BJ (cell line): ENCODE measurements around the gene MARCHF3. TPM values are rescaled to one million over a fixed set of nuclear protein-coding genes. Genes with fewer than 3 reads are reported as not detected.
A peak's percentile ranks its signal among the peaks of the same experiment; 100 is the strongest.

Experiments
- CTCF ChIA-PET: fragments of 350-600 bp; formaldehyde crosslinking; extraction: SDS; loops from one replicate; lab custom pipeline; 2021; ENCODE audit warnings: antibody characterized with exemption, inconsistent platforms; lab: Yijun Ruan, JAX
- POLR2A ChIA-PET: fragments of 300-600 bp; sonication (Branson Sonifier 250); formaldehyde crosslinking; extraction: SDS; loops from one replicate; lab custom pipeline; 2021; ENCODE audit warnings: antibody characterized with exemption; lab: Charles Lee
- DNase-seq: peaks from one replicate; pipeline ENCODE4 v3.0.0-alpha.2; 2011; ENCODE audit warnings: low read depth
- H3K27me3 ChIP-seq: 2 replicates; pipeline ENCODE4 v1.6.0; 2011; ENCODE audit warnings: low read length; ENCODE audit not compliant: control insufficient read depth, insufficient read depth
- H3K36me3 ChIP-seq: 2 replicates; pipeline ENCODE4 v1.5.1; 2011; ENCODE audit warnings: low read length; ENCODE audit not compliant: control insufficient read depth, insufficient read depth
- H3K4me3 ChIP-seq: 2 replicates; pipeline ENCODE4 v1.5.1; 2011; ENCODE audit warnings: low read depth, mild to moderate bottlenecking, control low read depth, low read length
- polyA plus RNA-seq: library from polyadenylated mRNA; depleted of rRNA; stranded (reverse); fragments of >200 nt; gene quantifications from 2 replicates; pipeline ENCODE4 v1.2.3, GENCODE V29; 2011
- TF ChIP-seq, protein P1 (sequence below): IDR thresholded peaks from 2 replicates; pipeline ENCODE4 v1.5.1; 2011; ENCODE audit warnings: low read depth, mild to moderate bottlenecking, control low read depth, inconsistent platforms, low read length, moderate library complexity; ENCODE audit not compliant: insufficient read depth

Gene MARCHF3
- polyA plus RNA-seq, 1 experiment: 8.6 TPM

DNA sequence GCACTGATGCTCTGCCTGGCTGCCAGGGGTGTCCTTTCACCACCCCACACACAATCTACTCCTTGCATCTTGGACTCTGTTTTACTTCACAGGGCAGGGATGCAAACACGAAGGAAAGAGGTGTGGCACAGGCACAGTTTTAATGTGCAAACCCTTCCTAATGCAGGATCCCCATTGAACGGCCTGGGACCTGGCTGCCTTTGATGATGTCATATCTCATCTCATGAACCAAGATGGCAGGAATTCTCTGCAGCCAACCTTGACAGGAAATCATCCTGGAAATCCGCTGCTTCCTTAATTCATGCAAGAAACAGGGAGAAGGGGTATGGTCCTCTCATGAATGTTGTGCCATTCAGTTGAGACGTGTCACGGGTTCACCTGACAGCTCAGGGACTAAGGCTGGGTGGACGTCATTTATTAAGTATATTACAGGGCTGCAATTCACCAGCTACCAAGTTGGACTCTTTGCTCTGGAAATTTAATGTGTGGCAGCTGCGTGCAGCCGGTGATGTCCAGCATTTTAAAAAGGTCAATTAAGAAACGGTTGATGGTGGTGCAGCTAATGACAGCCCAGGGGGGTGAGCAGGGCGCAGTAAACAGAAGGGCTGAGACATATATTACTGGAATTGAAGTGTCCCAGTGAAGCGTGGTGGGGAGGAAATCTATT is 161.9 kb downstream of the MARCHF3 start:
- POLR2A ChIA-PET: interaction anchor here (0.6 kb wide), 1 partner anchor 8 kb away, joined by 4 read pairs; no protein-coding TSS in a partner anchor
- no peak for DNase-seq
- H3K27me3 ChIP-seq: no peaks in the 10 kb centered on the region
- no peaks in the 10 kb centered on the region for H3K36me3 ChIP-seq
- TF ChIP-seq, protein P1, sequence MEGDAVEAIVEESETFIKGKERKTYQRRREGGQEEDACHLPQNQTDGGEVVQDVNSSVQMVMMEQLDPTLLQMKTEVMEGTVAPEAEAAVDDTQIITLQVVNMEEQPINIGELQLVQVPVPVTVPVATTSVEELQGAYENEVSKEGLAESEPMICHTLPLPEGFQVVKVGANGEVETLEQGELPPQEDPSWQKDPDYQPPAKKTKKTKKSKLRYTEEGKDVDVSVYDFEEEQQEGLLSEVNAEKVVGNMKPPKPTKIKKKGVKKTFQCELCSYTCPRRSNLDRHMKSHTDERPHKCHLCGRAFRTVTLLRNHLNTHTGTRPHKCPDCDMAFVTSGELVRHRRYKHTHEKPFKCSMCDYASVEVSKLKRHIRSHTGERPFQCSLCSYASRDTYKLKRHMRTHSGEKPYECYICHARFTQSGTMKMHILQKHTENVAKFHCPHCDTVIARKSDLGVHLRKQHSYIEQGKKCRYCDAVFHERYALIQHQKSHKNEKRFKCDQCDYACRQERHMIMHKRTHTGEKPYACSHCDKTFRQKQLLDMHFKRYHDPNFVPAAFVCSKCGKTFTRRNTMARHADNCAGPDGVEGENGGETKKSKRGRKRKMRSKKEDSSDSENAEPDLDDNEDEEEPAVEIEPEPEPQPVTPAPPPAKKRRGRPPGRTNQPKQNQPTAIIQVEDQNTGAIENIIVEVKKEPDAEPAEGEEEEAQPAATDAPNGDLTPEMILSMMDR: no peak
- no peak overlapping the region for H3K4me3 ChIP-seq
- CTCF ChIA-PET: no interaction called here

DNA sequence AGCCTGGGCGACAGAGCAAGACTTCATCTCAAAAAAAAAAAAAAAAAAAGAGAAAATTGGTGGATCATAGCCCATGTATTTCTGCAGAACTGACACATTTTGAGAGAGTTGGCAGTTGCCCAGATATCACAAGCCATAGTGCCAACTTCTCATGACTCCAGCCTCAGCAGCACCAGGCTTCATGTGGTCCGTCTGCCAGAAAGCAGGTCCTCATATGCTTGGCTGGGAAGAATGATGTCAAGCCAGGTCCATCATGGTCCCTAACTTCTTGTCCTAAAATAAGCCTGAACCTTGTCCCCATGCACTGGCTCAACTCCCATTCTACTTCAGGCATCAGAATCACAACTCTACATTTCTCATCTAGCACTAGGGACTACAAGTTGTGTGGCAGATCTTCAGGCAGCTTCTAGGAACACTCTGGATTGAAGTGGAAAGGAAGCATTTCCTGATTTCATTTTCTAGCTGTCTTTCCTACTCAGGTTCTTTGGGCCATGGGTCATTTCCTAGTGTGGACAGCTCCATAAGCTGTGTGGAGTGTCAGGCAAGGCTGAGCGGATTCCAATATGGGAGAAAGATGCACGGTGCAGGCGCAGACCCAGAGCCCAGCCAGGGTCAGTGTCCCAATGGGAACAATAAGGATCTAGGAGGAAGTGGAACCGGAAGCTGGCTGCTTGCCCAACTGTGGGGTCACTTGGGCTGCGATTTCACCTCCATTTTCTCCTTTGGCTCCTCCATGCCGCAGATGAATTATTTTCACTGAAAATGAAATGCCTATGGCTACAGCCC is 163.3 kb downstream of the MARCHF3 start:
- Histone ChIP-seq H3K27me3 (no peaks in the 10 kb centered on the region), H3K36me3 (no peaks in the 10 kb centered on the region), H3K4me3 (no peak overlapping the region)
- DNase-seq: no peak
- POLR2A ChIA-PET: no interaction called here
- CTCF ChIA-PET: interaction anchor here (1.6 kb wide), 1 partner anchor 16 kb away, joined by 3 read pairs; no protein-coding TSS in a partner anchor
- TF ChIP-seq, protein P1: no peak

DNA sequence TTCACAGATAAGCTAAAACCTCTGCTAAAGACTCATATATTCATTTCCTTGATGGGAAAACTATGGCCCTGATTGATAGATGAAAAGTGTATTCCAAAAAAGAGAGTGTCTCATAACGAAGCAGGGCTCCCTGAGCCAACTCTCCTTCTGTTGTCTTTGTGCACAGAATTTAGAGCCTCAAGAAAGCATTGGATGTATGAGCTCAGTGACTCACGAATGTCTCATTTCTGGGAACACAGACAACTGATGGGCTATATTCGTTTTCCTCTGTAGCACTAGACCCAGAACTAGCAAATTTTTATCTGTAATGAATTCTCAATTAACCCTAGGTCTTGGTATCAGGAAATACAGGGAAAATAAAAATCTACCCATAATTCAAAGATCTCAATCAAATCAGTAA is 165.1 kb downstream of the MARCHF3 start:
- Histone ChIP-seq H3K27me3 (no peaks in the 10 kb centered on the region), H3K36me3 (no peaks in the 10 kb centered on the region), H3K4me3 (no peak overlapping the region)
- DNase-seq: peak; percentile 31
- ChIA-PET CTCF (interaction anchor here (0.6 to 0.9 kb wide), 2 partner anchors 12 to 209 kb away, joined by 3 read pairs; no protein-coding TSS in a partner anchor), POLR2A (no interaction called here)
- TF ChIP-seq, protein P1: no peak

DNA sequence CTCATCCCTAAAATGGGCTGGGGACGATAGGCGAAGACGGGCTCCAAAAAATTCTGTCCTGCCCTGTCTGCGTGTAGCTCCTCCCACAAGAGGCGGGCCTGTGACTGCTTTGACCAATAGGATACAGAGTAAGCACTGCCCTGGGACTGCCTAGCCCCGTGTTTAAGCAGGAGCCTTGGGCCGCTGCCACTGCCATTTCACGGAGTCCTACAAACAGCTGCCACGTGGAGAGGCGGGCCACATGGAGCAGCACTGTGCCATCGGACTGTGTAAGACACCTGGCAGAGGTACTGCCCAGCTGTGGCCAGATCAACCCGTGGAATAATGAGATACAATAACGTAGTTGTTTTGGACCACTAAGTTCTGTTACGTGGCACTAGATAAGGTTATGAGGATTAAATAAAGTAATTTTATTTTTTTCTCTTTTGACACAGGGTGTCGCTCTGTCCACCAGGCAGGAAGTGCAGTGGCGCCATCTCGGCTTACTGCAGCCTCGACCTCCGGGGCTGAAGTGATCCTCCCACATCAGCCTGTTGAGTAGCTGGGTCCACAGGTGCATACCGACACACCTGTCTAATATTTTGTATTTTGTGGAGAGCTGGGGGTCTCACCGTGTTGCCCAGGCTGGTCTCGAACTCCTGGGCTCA is 166.2 kb downstream of the MARCHF3 start:
- H3K4me3 ChIP-seq: no peak overlapping the region
- ChIA-PET CTCF (no interaction called here), POLR2A (no interaction called here)
- H3K36me3 ChIP-seq: no peaks in the 10 kb centered on the region
- no peaks in the 10 kb centered on the region for H3K27me3 ChIP-seq
- TF ChIP-seq, protein P1: no peak
- DNase-seq: no peak

DNA sequence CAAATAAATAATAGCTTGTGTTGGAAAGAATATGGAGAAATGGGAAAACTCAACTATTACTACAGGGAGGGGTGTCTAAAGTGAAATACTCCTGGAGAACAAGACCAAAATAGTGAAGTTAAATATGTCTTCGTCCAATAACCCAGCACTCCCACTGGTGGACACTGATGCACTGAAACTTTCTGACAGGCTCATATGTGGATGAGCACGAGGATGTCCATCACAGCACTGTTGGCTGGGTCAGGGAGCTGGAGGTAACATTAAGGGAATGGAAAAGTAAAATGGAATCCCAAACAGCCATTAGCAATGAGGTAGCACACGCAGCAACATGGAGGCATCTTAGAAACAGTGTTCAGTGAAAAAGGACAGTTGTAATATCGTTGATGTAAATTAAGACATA is 167.0 kb downstream of the MARCHF3 start:
- H3K27me3 ChIP-seq: no peaks in the 10 kb centered on the region
- CTCF ChIA-PET: no interaction called here
- TF ChIP-seq, protein P1: no peak

More for the DNA sequence above, 167.0 kb downstream of the MARCHF3 start:
- DNase-seq: no peak
- Histone ChIP-seq H3K36me3 (no peaks in the 10 kb centered on the region), H3K4me3 (no peak overlapping the region)
- POLR2A ChIA-PET: no interaction called here
